Measurements from ENCODE around the gene FAAH.

GRCh38 chr1:46421739-46422138 is 27.6 kb downstream of the FAAH start:
- TF ChIP-seq CTCF (IDR thresholded peaks at IDR 0.05) (no peak), EZH2phosphoT487 (IDR thresholded peaks at IDR 0.05) (no peak)

Data from neural progenitor cell (in vitro differentiated cells).